ENCODE results near the gene CALHM1. TPM values are rescaled to one million over a fixed set of nuclear protein-coding genes. Genes with fewer than 3 reads are reported as not detected.

The CALHM1 gene
- total and polyA plus RNA-seq, 2 of the 8 experiments (the other 6 are each of a cell fraction or from before 2014, with no cell fraction given): 0.29 to 0.34 TPM

DNA sequence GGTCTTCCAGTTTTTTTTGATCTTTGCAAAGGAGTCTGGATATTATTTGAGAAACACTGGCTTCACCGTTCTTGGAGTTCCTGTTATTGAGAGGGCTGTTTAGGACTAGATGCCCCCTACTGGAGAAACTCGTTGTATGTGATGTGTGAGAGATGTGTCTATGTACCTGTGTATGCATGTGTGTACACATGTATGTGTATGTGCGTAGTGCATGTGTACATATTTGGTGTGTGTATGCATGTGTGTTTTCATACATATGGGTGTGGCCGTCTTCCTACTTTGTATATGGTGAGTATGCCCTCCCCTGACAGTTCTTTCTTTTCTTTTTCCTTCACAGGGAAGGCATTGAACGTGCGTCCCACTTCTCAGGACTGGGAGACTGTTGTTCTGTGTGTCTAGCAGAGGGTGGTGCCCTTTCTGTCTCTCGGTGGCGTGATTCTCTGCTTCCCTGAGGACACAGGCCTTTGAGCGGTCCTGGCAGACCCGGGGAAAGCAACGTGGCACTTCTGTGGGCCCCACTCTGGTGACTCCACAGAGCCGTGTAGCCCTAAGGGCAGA is 23.4 kb upstream of the CALHM1 start:
- peaks cover 0 to 2% (median under 1%) of the 10 kb centered on the region in 4 experiments; a peak in 2 of 7 replicates for H3K4me1 ChIP-seq (replicated peaks in 1 of 4; ENCODE audit: control insufficient read depth in 3 of 4, insufficient read depth in 4 of 4, low read length in 3 of 4)
- H3K27me3 ChIP-seq (replicated peaks in 1 of 4; ENCODE audit: control insufficient read depth in 3 of 4, extremely low read depth in 1 of 4, insufficient read depth in 3 of 4, low read length in 3 of 4): no peaks in the 10 kb centered on the region
- no peak overlapping the region for H3K4ac ChIP-seq (replicated peaks; ENCODE audit: insufficient read length, low read depth, low read length)
- H2BK12ac ChIP-seq (ENCODE audit: low read depth, low read length): no peak overlapping the region
- ChIA-PET CTCF (ENCODE audit: partially characterized antibody) (interaction anchor here (0.9 to 5.1 kb wide), 14 partner anchors 9 to 83 kb away, joined by 3 to 47 read pairs (median 4); partner anchors contain the start of genes CALHM1 and CALHM2), POLR2A (ENCODE audit: partially characterized antibody) (no interaction called here)
- H3K27ac ChIP-seq (ENCODE audit: low read depth, low read length): no peak overlapping the region
- no peaks in the 10 kb centered on the region for H3K23me2 ChIP-seq (ENCODE audit: low read depth, low read length)
- no peak overlapping the region for H2BK120ac ChIP-seq (replicated peaks; ENCODE audit: low read depth, low read length)
- H4K91ac ChIP-seq (replicated peaks; ENCODE audit: insufficient read length, low read length): no peak overlapping the region
- no peak overlapping the region for H3K9ac ChIP-seq (replicated peaks in 1 of 4; ENCODE audit: extremely low read depth in 1 of 4, low read depth in 3 of 4, low read length in 3 of 4)
- no peak overlapping the region for H3K23ac ChIP-seq (ENCODE audit: insufficient read length)
- H3K14ac ChIP-seq (ENCODE audit: insufficient read length): no peak overlapping the region
- H3K56ac ChIP-seq (replicated peaks; ENCODE audit: insufficient read length, low read depth, low read length): no peak overlapping the region
- no peaks in the 10 kb centered on the region for H3K9me3 ChIP-seq (ENCODE audit: insufficient read depth in 2 of 2, low read depth in 1 of 2, low read length in 1 of 2)
- DNase-seq (ENCODE audit: low read depth in 1 of 2, low spot score in 2 of 2) (no peak), FAIRE-seq (peak; percentile 71)
- H2BK5ac ChIP-seq (ENCODE audit: low read depth, low read length): no peak overlapping the region
- no peak overlapping the region for H2AFZ ChIP-seq (ENCODE audit: low read length)
- 76% methylated on average over 12 of the region's 12 CpGs; no CpG with 5 or more reads in 1 of the 2 experiments for WGBS, 2 experiments (ENCODE audit: extremely low coverage in 1 of 2, insufficient coverage in 1 of 2, insufficient read length in 1 of 2, insufficient replicate concordance in 2 of 2, low coverage in 1 of 2, low lambda C conversion rate in 2 of 2, missing lambda C conversion rate in 1 of 2)
- no peaks in the 10 kb centered on the region for H3K79me2 ChIP-seq (ENCODE audit: control insufficient read depth in 1 of 2, insufficient read depth in 2 of 2, low read length in 2 of 2)
- H2BK20ac ChIP-seq (ENCODE audit: low read length): no peak overlapping the region
- H3K18ac ChIP-seq (ENCODE audit: extremely low read depth, low read length): no peak overlapping the region
- H4K5ac ChIP-seq (ENCODE audit: insufficient read length, low read depth, low read length): no peak overlapping the region
- H3K79me1 ChIP-seq (ENCODE audit: low read depth, low read length): no peaks in the 10 kb centered on the region
- H3K36me3 ChIP-seq (ENCODE audit: control insufficient read depth in 2 of 4, insufficient read depth in 4 of 4, low read length in 3 of 4): no peaks in the 10 kb centered on the region
- TF ChIP-seq KDM4A (IDR thresholded peaks at IDR 0.05; ENCODE audit: low read depth, low read length, severe bottlenecking): no peak
- TF ChIP-seq, protein P1, sequence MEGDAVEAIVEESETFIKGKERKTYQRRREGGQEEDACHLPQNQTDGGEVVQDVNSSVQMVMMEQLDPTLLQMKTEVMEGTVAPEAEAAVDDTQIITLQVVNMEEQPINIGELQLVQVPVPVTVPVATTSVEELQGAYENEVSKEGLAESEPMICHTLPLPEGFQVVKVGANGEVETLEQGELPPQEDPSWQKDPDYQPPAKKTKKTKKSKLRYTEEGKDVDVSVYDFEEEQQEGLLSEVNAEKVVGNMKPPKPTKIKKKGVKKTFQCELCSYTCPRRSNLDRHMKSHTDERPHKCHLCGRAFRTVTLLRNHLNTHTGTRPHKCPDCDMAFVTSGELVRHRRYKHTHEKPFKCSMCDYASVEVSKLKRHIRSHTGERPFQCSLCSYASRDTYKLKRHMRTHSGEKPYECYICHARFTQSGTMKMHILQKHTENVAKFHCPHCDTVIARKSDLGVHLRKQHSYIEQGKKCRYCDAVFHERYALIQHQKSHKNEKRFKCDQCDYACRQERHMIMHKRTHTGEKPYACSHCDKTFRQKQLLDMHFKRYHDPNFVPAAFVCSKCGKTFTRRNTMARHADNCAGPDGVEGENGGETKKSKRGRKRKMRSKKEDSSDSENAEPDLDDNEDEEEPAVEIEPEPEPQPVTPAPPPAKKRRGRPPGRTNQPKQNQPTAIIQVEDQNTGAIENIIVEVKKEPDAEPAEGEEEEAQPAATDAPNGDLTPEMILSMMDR (IDR thresholded peaks at IDR 0.05; ENCODE audit: control extremely low read depth in 1 of 3, insufficient read depth in 1 of 3, low read depth in 1 of 3, low read length in 3 of 3): peak; percentile 26 to 63 (median 46); a peak in 3 of 4 replicates
- TF ChIP-seq RAD21 (IDR thresholded peaks at IDR 0.05 in 1 of 2, conservative IDR thresholded peaks at IDR 0.05 in 1 of 2; ENCODE audit: low read depth in 2 of 2, low read length in 2 of 2): peak in 1 of 2 experiments; percentile 45; a peak in 2 of 4 replicates
- H4K8ac ChIP-seq (ENCODE audit: extremely low read depth, insufficient read depth, low read length): no peak overlapping the region
- H3K4me3 ChIP-seq (ENCODE audit: extremely low read depth in 1 of 4, insufficient read depth in 2 of 4, low read depth in 3 of 4, low read length in 4 of 4): no peak overlapping the region
- H2BK15ac ChIP-seq (ENCODE audit: low read length): no peak overlapping the region; the same call in 1 of the 2 replicates
- H3K4me2 ChIP-seq (ENCODE audit: insufficient read depth in 1 of 2, low read depth in 2 of 2, low read length in 2 of 2): no peak overlapping the region
- no peak overlapping the region for H2AK5ac ChIP-seq (ENCODE audit: low read depth, low read length)
- H4K20me1 ChIP-seq (replicated peaks in 1 of 2; ENCODE audit: control insufficient read depth in 1 of 2, insufficient read depth in 2 of 2, low read length in 2 of 2): no peaks in the 10 kb centered on the region

Data from H1 (cell line).